Loucy (cell line): ENCODE results near the gene CTDSPL.

Experiments used
- EZH2phosphoT487 ChIP-seq: fragments of 200-600 bp; IDR thresholded peaks from 2 replicates; pipeline ENCODE4 v1.6.1; 2018; ENCODE audit warnings: antibody characterized with exemption, mild to moderate bottlenecking, moderate library complexity, borderline replicate concordance
- TF ChIP-seq, protein P1 (sequence below): fragments of 200-600 bp; sonication (generic); conservative IDR thresholded peaks from 2 replicates; pipeline ENCODE4 v1.5.1; 2014; ENCODE audit warnings: mild to moderate bottlenecking, antibody characterized with exemption, low read length

GRCh38 chr3:37957539-37957936 lies 95.9 kb downstream of the CTDSPL start:
- TF ChIP-seq, protein P1, sequence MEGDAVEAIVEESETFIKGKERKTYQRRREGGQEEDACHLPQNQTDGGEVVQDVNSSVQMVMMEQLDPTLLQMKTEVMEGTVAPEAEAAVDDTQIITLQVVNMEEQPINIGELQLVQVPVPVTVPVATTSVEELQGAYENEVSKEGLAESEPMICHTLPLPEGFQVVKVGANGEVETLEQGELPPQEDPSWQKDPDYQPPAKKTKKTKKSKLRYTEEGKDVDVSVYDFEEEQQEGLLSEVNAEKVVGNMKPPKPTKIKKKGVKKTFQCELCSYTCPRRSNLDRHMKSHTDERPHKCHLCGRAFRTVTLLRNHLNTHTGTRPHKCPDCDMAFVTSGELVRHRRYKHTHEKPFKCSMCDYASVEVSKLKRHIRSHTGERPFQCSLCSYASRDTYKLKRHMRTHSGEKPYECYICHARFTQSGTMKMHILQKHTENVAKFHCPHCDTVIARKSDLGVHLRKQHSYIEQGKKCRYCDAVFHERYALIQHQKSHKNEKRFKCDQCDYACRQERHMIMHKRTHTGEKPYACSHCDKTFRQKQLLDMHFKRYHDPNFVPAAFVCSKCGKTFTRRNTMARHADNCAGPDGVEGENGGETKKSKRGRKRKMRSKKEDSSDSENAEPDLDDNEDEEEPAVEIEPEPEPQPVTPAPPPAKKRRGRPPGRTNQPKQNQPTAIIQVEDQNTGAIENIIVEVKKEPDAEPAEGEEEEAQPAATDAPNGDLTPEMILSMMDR: no peak
- no peak for TF ChIP-seq EZH2phosphoT487
